SK-N-MC (cell line): ENCODE measurements around the gene PRDM5.

Experiments
- EZH2 ChIP-seq: fragments of 200-600 bp; sonication (generic); IDR thresholded peaks from one replicate; pipeline ENCODE4 v1.6.1; 2017; ENCODE audit warnings: antibody characterized with exemption
- POLR2AphosphoS5 ChIP-seq: IDR thresholded peaks from 2 replicates; pipeline ENCODE4 v1.6.1; 2012; ENCODE audit warnings: mild to moderate bottlenecking, low read depth, low read length, borderline replicate concordance

DNA sequence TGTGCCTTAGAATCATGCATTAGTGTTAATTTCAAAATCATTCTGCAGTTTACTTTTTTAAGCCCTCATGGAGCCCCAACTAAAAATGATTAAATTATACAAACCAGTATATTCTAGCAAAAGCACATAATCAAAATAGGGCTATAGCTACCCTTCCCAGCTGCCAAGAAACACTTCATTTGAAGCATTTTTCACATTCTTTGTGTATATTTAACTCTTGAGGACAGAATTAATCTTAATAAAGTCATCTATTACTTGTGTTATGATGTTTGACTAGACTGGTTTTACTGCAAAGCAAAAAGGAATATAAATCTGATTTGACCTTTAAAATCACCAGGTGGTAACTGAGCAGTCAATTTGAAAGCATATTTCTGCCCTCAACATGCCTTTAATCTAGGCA lies 145.1 kb downstream of the PRDM5 start:
- TF ChIP-seq POLR2AphosphoS5: no peak
- no peak for TF ChIP-seq EZH2
